HepG2 (cell line): ENCODE results near the gene CORO1A. TPM values are rescaled to one million over a fixed set of nuclear protein-coding genes. Genes with fewer than 3 reads are reported as not detected.

Experiments used
- ATAC-seq: fragments of 200-7000 bp; cut with Tn5 transposase; 3 replicates; pipeline ENCODE4 v1.9.1; 2020; ENCODE audit warnings: mild to moderate bottlenecking, moderate library complexity
- BruUV-seq: library from RNA; stranded (reverse); fragments of 400-500 nt; replicated peaks from 2 replicates; lab custom pipeline; 2021; lab: Mats Ljungman, UMichigan
- CTCF ChIA-PET: fragments of 300-600 bp; formaldehyde crosslinking; extraction: SDS; loops from one replicate; lab custom pipeline; 2021; ENCODE audit warnings: low total read pairs, inconsistent platforms, low intra/inter-chr PET ratio; lab: Yijun Ruan, JAX
- POLR2A ChIA-PET: fragments of 350-600 bp; sonication (Branson Sonifier 250); formaldehyde crosslinking; loops from one replicate; lab custom pipeline; 2020; ENCODE audit warnings: antibody characterized with exemption, inconsistent platforms; lab: Yijun Ruan, JAX
- DNase-seq: peaks from one replicate; pipeline ENCODE4 v3.0.0-alpha.2; 2015; ENCODE audit warnings: low spot score
- FAIRE-seq: peaks from 3 replicates; lab custom pipeline; 2011; peaks lifted over from hg19 to GRCh38; lab: Jason Lieb, UNC
- H2AFZ ChIP-seq: one replicate; pipeline ENCODE4 v1.6.1; 2011; ENCODE audit warnings: low read length, inconsistent platforms
- H3K27ac ChIP-seq: fragments of 300-600 bp; 3 replicates; pipeline ENCODE4 v1.8.0; 2011; ENCODE audit warnings: mixed run types, mild to moderate bottlenecking, mixed read lengths, low read length, inconsistent platforms; ENCODE audit not compliant: insufficient read depth; ENCODE audit errors: extremely low read length
- H3K27me3 ChIP-seq, 2 experiments: fragments of 200-600 bp in 1 of 2; 2 replicates in 1 of 2; 3 replicates in 1 of 2; pipeline versions ENCODE4 v1.6.0 to v1.8.0; 2011; ENCODE audit warnings: low read length in 2 of 2, mild to moderate bottlenecking in 2 of 2, moderate library complexity in 2 of 2, inconsistent platforms in 1 of 2; ENCODE audit not compliant: insufficient read depth in 2 of 2, control insufficient read depth in 1 of 2
- H3K36me3 ChIP-seq, 2 experiments: fragments of 200-600 bp in 1 of 2; replicated peaks in 1 of 2; 2 replicates in 1 of 2; 3 replicates in 1 of 2; pipeline versions ENCODE4 v1.5.1 to v1.8.0; 2011; ENCODE audit warnings: low read length in 2 of 2, inconsistent platforms in 1 of 2; ENCODE audit not compliant: insufficient read depth in 2 of 2, control insufficient read depth in 1 of 2
- H3K4me1 ChIP-seq: 2 replicates; pipeline ENCODE4 v1.5.1; 2012; ENCODE audit warnings: low read length, inconsistent platforms; ENCODE audit not compliant: insufficient read depth
- H3K4me2 ChIP-seq: 2 replicates; pipeline ENCODE4 v1.6.0; 2011; ENCODE audit warnings: low read depth, low read length, inconsistent platforms
- H3K4me3 ChIP-seq, 3 experiments: fragments of 200-600 bp in 1 of 3; sonication (generic), shearing (Covaris generic) in 1 of 3; replicated peaks in 1 of 3; 2 replicates each; pipeline ENCODE4 v1.5.1; 2011 to 2016; ENCODE audit warnings: low read length in 3 of 3, inconsistent platforms in 2 of 3, low read depth in 2 of 3, mild to moderate bottlenecking in 2 of 3, control low read depth in 1 of 3, mixed read lengths in 1 of 3; ENCODE audit not compliant: insufficient read depth in 1 of 3
- H3K79me2 ChIP-seq: one replicate; pipeline ENCODE4 v1.6.1; 2011; ENCODE audit warnings: low read length, inconsistent platforms; ENCODE audit not compliant: insufficient read depth
- H3K9ac ChIP-seq: 2 replicates; pipeline ENCODE4 v1.6.0; 2011; ENCODE audit warnings: mild to moderate bottlenecking, low read depth, low read length, inconsistent platforms; ENCODE audit not compliant: insufficient read depth
- H3K9me3 ChIP-seq: 2 replicates; pipeline ENCODE4 v1.5.1; 2012; ENCODE audit warnings: mild to moderate bottlenecking, low read length
- H4K20me1 ChIP-seq: 2 replicates; pipeline ENCODE4 v1.6.0; 2011; ENCODE audit warnings: inconsistent platforms, mild to moderate bottlenecking, low read length, moderate library complexity; ENCODE audit not compliant: insufficient read depth
- AGO2 ChIP-seq: fragments of 200-400 bp; formaldehyde crosslinking; optimal IDR thresholded peaks from 2 replicates; pipeline ENCODE3; 2017; ENCODE audit warnings: mild to moderate bottlenecking, low read depth, low read length, moderate library complexity
- AHR ChIP-seq: IDR thresholded peaks from 2 replicates; pipeline ENCODE4 v1.6.1; 2018; ENCODE audit warnings: missing genetic modification reagents, missing compliant biosample characterization
- CEBPG ChIP-seq: IDR thresholded peaks from 2 replicates; pipeline ENCODE4 v1.6.1; 2016
- CHD4 ChIP-seq: fragments of 200-600 bp; sonication (generic); IDR thresholded peaks from 2 replicates; pipeline ENCODE4 v1.7.0; 2017; ENCODE audit warnings: mild to moderate bottlenecking, low read length, borderline replicate concordance
- HNRNPLL ChIP-seq: fragments of 200-400 bp; formaldehyde crosslinking; IDR thresholded peaks from 2 replicates; pipeline ENCODE4 v1.6.1; 2017; ENCODE audit warnings: mild to moderate bottlenecking, low read depth, low read length; ENCODE audit not compliant: poor library complexity, severe bottlenecking
- ZNF121 ChIP-seq: sonication (generic); formaldehyde crosslinking; IDR thresholded peaks from 2 replicates; pipeline ENCODE4 v1.5.0; 2020; ENCODE audit warnings: mild to moderate bottlenecking, missing genetic modification reagents
- ZNF326 ChIP-seq: sonication (generic); formaldehyde crosslinking; IDR thresholded peaks from 2 replicates; pipeline ENCODE4 v1.4.0; 2020; ENCODE audit warnings: missing genetic modification reagents, borderline replicate concordance
- ZNF546 ChIP-seq: sonication (generic); formaldehyde crosslinking; conservative IDR thresholded peaks from 2 replicates; pipeline ENCODE4 v1.8.1; 2023; ENCODE audit warnings: mild to moderate bottlenecking, missing genetic modification reagents
- ZNF761 ChIP-seq: sonication (generic); formaldehyde crosslinking; conservative IDR thresholded peaks from 2 replicates; pipeline ENCODE4 v1.4.0; 2020; ENCODE audit warnings: mild to moderate bottlenecking, missing genetic modification reagents
- ZSCAN25 ChIP-seq: sonication (generic); formaldehyde crosslinking; IDR thresholded peaks from 2 replicates; pipeline ENCODE4 v1.8.0; 2022; ENCODE audit warnings: mild to moderate bottlenecking, missing genetic modification reagents
- WGBS: methylation state at CpG from one replicate; pipeline ENCODE4 v1.1.6; 2017; ENCODE audit warnings: low lambda C conversion rate; 5-methylcytosine and 5-hydroxymethylcytosine counted together
- in situ Hi-C: cut with HindIII; loops from 2 replicates; pipeline ENCODE4 v1.10.0; 2017; ENCODE audit warnings: low pct_unique_long_range_greater_than_20kb; ENCODE audit not compliant: extremely low pct_ligation_motif_present
- intact Hi-C: fragments of 100-400 bp; cut with micrococcal nuclease; formaldehyde crosslinking; loops from one replicate; pipeline ENCODE4 v1.10.0; 2022; ENCODE audit not compliant: unreplicated experiment
- polyA plus RNA-seq, 8 experiments: library from polyadenylated mRNA; depleted of rRNA in 3 of 8; stranded (reverse) in 7 of 8; unstranded in 1 of 8; fragments of >200 nt; fragmentation: Illumina TruSeq in 4 of 8; extraction: Trizol in 4 of 8; gene quantifications; 2 replicates each; pipeline versions ENCODE4 v1.2.1 to v1.2.3, GENCODE V29; 2011 to 2016; ENCODE audit warnings: low read depth in 4 of 8, missing spikeins in 1 of 8, mixed read lengths in 1 of 8; ENCODE audit not compliant: insufficient read depth in 1 of 8
- total RNA-seq, 5 experiments: library from RNA; depleted of rRNA; stranded (reverse); fragments of >200 nt; fragmentation: Illumina TruSeq; extraction: Trizol; gene quantifications; 2 replicates each; pipeline ENCODE4 v1.2.3, GENCODE V29; 2016; ENCODE audit warnings: low read depth in 1 of 5
- TF ChIP-seq, protein P1 (sequence below): sonication (generic); formaldehyde crosslinking; IDR thresholded peaks from 2 replicates; pipeline ENCODE4 v1.9.0; 2021; ENCODE audit warnings: missing genetic modification reagents, mild to moderate bottlenecking, borderline replicate concordance
- TF ChIP-seq, protein P2 (sequence below): sonication (generic); formaldehyde crosslinking; IDR thresholded peaks from 2 replicates; pipeline ENCODE4 v1.4.0; 2020; ENCODE audit warnings: missing genetic modification reagents
- TF ChIP-seq, protein P3 (sequence below): sonication (generic); formaldehyde crosslinking; IDR thresholded peaks from 2 replicates; pipeline ENCODE4 v1.5.0; 2020; ENCODE audit warnings: mild to moderate bottlenecking, missing genetic modification reagents, moderate library complexity
- TF ChIP-seq, protein P4 (sequence below), 2 experiments: fragments of 450-650 bp in 1 of 2; sonication (generic) in 1 of 2; formaldehyde crosslinking; IDR thresholded peaks; 2 replicates each; pipeline versions ENCODE4 v1.5.0 to v1.8.0; 2020 to 2022; ENCODE audit warnings: mild to moderate bottlenecking in 1 of 2, missing genetic modification reagents in 1 of 2
- TF ChIP-seq, protein P5 (sequence below): sonication (generic); formaldehyde crosslinking; IDR thresholded peaks from 2 replicates; pipeline ENCODE4 v1.5.0; 2020; ENCODE audit warnings: missing genetic modification reagents

Gene CORO1A
- total and polyA plus RNA-seq, 2 of the 13 experiments (the other 11 are each of a cell fraction or from before 2014, with no cell fraction given) = 6.5 to 12.9 TPM

DNA sequence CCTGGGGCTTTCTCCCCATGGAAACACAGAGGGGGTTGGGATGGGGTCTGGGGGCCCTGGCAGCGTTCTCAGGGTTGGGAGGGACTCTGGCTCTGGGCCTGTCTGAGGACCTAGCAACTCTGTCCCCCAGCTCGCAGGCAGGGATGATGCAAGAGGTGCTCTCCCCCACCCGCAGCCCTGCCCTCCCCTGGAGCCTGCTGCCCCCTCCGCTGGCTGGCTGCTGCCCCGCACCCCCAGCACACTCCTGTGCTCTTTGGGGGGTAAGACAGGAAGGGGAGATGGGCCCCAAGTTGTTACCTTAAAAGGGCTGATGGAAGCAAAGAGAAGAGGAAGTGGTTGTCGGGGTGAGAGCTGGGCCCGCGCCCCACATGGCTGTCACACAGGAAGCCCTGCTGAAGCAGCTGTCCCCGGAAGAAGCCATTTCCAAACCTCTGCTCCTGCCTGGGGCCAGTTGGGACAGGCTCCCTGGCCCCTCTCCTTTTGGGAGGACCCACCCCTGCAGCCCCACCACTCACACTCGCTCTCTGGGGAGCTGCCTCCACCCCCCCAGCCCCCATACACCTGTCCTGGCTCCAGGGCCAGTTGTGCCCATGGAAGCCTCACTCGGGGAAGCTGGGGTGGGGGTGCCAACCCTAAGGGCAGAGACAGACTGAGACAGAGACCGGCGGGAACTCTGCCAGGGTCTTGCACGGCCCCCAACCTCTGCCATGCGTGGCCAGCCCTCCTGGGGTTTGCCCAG is 2.5 kb downstream of the CORO1A start:
- CTCF ChIA-PET = interaction anchor here (0.9 kb wide), 1 partner anchor 73 kb away, joined by 3 read pairs; the partner anchor contains the start of gene GDPD3
- no peak overlapping the region for H3K4me3 ChIP-seq
- H3K9me3 ChIP-seq = no peaks in the 10 kb centered on the region
- no peak overlapping the region for H3K27ac ChIP-seq
- no peaks in the 10 kb centered on the region for H4K20me1 ChIP-seq
- H3K36me3 ChIP-seq = no peaks in the 10 kb centered on the region
- intact Hi-C loops (no loop called here), in situ Hi-C loops (no loop called here)
- FAIRE-seq (no peak), ATAC-seq (no peak), DNase-seq (no peak)
- no TSS peak for BruUV-seq
- POLR2A ChIA-PET = interaction anchor here (1.1 to 1.3 kb wide), 2 partner anchors 9 to 46 kb away, joined by 3 read pairs; no protein-coding TSS in a partner anchor
- 0 out of 2 replicates have a peak overlapping the region, but pooled peaks have one; percentile 9 for H3K4me2 ChIP-seq
- no peak overlapping the region for H2AFZ ChIP-seq
- 89% methylated on average over 7 of the region's 15 CpGs for WGBS
- no peaks in the 10 kb centered on the region for H3K79me2 ChIP-seq
- no peak overlapping the region for H3K9ac ChIP-seq
- peaks cover 35% of the 10 kb centered on the region for H3K4me1 ChIP-seq
- H3K27me3 ChIP-seq = no peaks in the 10 kb centered on the region; a peak in 1 of 5 replicates
- peak; percentile 59 for TF ChIP-seq ZNF121 (CRISPR knock-in tag)
- no peak for TF ChIP-seq AHR (CRISPR knock-in tag)
- TF ChIP-seq CHD4 = no peak
- TF ChIP-seq, protein P1, sequence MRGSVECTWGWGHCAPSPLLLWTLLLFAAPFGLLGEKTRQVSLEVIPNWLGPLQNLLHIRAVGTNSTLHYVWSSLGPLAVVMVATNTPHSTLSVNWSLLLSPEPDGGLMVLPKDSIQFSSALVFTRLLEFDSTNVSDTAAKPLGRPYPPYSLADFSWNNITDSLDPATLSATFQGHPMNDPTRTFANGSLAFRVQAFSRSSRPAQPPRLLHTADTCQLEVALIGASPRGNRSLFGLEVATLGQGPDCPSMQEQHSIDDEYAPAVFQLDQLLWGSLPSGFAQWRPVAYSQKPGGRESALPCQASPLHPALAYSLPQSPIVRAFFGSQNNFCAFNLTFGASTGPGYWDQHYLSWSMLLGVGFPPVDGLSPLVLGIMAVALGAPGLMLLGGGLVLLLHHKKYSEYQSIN (CRISPR knock-in tag) = no peak
- no peak for TF ChIP-seq ZNF326 (CRISPR knock-in tag)
- no peak for TF ChIP-seq HNRNPLL
- TF ChIP-seq, protein P2, sequence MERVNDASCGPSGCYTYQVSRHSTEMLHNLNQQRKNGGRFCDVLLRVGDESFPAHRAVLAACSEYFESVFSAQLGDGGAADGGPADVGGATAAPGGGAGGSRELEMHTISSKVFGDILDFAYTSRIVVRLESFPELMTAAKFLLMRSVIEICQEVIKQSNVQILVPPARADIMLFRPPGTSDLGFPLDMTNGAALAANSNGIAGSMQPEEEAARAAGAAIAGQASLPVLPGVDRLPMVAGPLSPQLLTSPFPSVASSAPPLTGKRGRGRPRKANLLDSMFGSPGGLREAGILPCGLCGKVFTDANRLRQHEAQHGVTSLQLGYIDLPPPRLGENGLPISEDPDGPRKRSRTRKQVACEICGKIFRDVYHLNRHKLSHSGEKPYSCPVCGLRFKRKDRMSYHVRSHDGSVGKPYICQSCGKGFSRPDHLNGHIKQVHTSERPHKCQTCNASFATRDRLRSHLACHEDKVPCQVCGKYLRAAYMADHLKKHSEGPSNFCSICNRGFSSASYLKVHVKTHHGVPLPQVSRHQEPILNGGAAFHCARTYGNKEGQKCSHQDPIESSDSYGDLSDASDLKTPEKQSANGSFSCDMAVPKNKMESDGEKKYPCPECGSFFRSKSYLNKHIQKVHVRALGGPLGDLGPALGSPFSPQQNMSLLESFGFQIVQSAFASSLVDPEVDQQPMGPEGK (CRISPR knock-in tag) = 0 out of 2 replicates have a peak, but pooled peaks have one; percentile 9
- TF ChIP-seq, protein P3, sequence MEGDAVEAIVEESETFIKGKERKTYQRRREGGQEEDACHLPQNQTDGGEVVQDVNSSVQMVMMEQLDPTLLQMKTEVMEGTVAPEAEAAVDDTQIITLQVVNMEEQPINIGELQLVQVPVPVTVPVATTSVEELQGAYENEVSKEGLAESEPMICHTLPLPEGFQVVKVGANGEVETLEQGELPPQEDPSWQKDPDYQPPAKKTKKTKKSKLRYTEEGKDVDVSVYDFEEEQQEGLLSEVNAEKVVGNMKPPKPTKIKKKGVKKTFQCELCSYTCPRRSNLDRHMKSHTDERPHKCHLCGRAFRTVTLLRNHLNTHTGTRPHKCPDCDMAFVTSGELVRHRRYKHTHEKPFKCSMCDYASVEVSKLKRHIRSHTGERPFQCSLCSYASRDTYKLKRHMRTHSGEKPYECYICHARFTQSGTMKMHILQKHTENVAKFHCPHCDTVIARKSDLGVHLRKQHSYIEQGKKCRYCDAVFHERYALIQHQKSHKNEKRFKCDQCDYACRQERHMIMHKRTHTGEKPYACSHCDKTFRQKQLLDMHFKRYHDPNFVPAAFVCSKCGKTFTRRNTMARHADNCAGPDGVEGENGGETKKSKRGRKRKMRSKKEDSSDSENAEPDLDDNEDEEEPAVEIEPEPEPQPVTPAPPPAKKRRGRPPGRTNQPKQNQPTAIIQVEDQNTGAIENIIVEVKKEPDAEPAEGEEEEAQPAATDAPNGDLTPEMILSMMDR (CRISPR knock-in tag) = peak; percentile 36
- TF ChIP-seq, protein P4, sequence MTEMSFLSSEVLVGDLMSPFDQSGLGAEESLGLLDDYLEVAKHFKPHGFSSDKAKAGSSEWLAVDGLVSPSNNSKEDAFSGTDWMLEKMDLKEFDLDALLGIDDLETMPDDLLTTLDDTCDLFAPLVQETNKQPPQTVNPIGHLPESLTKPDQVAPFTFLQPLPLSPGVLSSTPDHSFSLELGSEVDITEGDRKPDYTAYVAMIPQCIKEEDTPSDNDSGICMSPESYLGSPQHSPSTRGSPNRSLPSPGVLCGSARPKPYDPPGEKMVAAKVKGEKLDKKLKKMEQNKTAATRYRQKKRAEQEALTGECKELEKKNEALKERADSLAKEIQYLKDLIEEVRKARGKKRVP (CRISPR knock-in tag; IDR thresholded peaks at IDR 0.05) = peak in 1 of 2 experiments; percentile 75; a peak in 2 of 4 replicates
- TF ChIP-seq ZNF761 (CRISPR knock-in tag) = no peak
- TF ChIP-seq, protein P5, sequence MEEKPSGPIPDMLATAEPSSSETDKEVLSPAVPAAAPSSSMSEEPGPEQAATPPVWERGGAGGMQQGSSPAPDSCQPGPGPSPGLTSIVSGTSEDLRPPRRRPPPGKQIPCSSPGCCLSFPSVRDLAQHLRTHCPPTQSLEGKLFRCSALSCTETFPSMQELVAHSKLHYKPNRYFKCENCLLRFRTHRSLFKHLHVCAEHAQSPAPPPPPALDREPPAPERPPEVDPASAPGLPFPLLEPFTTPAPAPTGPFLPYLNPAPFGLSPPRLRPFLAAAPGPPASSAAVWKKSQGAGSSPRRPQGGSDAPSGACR (CRISPR knock-in tag) = 0 out of 2 replicates have a peak, but pooled peaks have one; percentile 46
- TF ChIP-seq AGO2 = peak; percentile 11
- TF ChIP-seq CEBPG (CRISPR knock-in tag) = peak; percentile 54; the same call in 1 of the 2 replicates
- no peak for TF ChIP-seq ZNF546
- peak; percentile 55; the same call in 1 of the 2 replicates for TF ChIP-seq ZSCAN25
